Astrocyte (in vitro differentiated cells and primary cell): ENCODE results near the gene KCTD13. TPM values are rescaled to one million over a fixed set of nuclear protein-coding genes. Genes with fewer than 3 reads are reported as not detected.

Experiments used
- DNase-seq: peaks from one replicate; pipeline ENCODE4 v3.0.0-alpha.2; 2010; ENCODE audit warnings: low read depth
- FAIRE-seq: peaks from 2 replicates; lab custom pipeline; 2011; peaks lifted over from hg19 to GRCh38; lab: Jason Lieb, UNC
- H2AFZ ChIP-seq: 2 replicates; pipeline ENCODE4 v1.6.0; 2012; ENCODE audit warnings: low read depth, low read length, inconsistent platforms
- H3K27ac ChIP-seq: 2 replicates; pipeline ENCODE4 v1.5.1; 2011; ENCODE audit warnings: low read depth, low read length, inconsistent platforms
- H3K27me3 ChIP-seq: 2 replicates; pipeline ENCODE4 v1.6.0; 2011; ENCODE audit warnings: low read length, inconsistent platforms; ENCODE audit not compliant: insufficient read depth
- H3K36me3 ChIP-seq: 2 replicates; pipeline ENCODE4 v1.5.1; 2011; ENCODE audit warnings: low read length, inconsistent platforms; ENCODE audit not compliant: insufficient read depth
- H3K4me1 ChIP-seq: 2 replicates; pipeline ENCODE4 v1.5.1; 2011; ENCODE audit warnings: low read length, inconsistent platforms; ENCODE audit not compliant: insufficient read depth
- H3K4me2 ChIP-seq: 2 replicates; pipeline ENCODE4 v1.6.0; 2012; ENCODE audit warnings: low read length, inconsistent platforms
- H3K4me3 ChIP-seq: 2 replicates; pipeline ENCODE4 v1.5.1; 2011; ENCODE audit warnings: low read depth, mild to moderate bottlenecking, low read length, inconsistent platforms; ENCODE audit not compliant: insufficient read depth
- H3K79me2 ChIP-seq: 2 replicates; pipeline ENCODE4 v1.6.0; 2012; ENCODE audit warnings: mild to moderate bottlenecking, low read length, inconsistent platforms; ENCODE audit not compliant: insufficient read depth
- H3K9ac ChIP-seq: 2 replicates; pipeline ENCODE4 v1.6.0; 2012; ENCODE audit warnings: mild to moderate bottlenecking, low read length, inconsistent platforms
- H3K9me3 ChIP-seq: 2 replicates; pipeline ENCODE4 v1.5.1; 2012; ENCODE audit warnings: low read depth, mild to moderate bottlenecking, low read length, inconsistent platforms; ENCODE audit not compliant: insufficient read depth
- H4K20me1 ChIP-seq: 2 replicates; pipeline ENCODE4 v1.6.0; 2012; ENCODE audit warnings: low read length, inconsistent platforms; ENCODE audit not compliant: insufficient read depth
- H3K27ac Mint-ChIP-seq: one replicate; pipeline ENCODE4 v1.8.0; 2021; ENCODE audit warnings: mild to moderate bottlenecking, mixed read lengths; ENCODE audit not compliant: unreplicated experiment
- H3K27me3 Mint-ChIP-seq: one replicate; pipeline ENCODE4 v1.8.0; 2021; ENCODE audit warnings: low read depth, mixed read lengths; ENCODE audit not compliant: unreplicated experiment
- H3K36me3 Mint-ChIP-seq: one replicate; pipeline ENCODE4 v1.8.0; 2021; ENCODE audit warnings: low read depth, mixed read lengths; ENCODE audit not compliant: unreplicated experiment
- H3K4me1 Mint-ChIP-seq: one replicate; pipeline ENCODE4 v1.8.0; 2021; ENCODE audit warnings: low read depth, mixed read lengths; ENCODE audit not compliant: unreplicated experiment
- H3K4me3 Mint-ChIP-seq: one replicate; pipeline ENCODE4 v1.8.0; 2021; ENCODE audit warnings: mild to moderate bottlenecking, moderate library complexity, mixed read lengths; ENCODE audit not compliant: unreplicated experiment
- H3K9me3 Mint-ChIP-seq: one replicate; pipeline ENCODE4 v1.8.0; 2021; ENCODE audit warnings: mild to moderate bottlenecking, mixed read lengths; ENCODE audit not compliant: unreplicated experiment
- EZH2 ChIP-seq: IDR thresholded peaks from 2 replicates; pipeline ENCODE4 v1.6.1; 2012; ENCODE audit warnings: mild to moderate bottlenecking, low read length, inconsistent platforms; ENCODE audit not compliant: insufficient read depth
- total RNA-seq: library from RNA; stranded (reverse); gene quantifications from 2 replicates; pipeline ENCODE4 v1.2.1, GENCODE V29; 2021
- TF ChIP-seq, protein P1 (sequence below): IDR thresholded peaks from 2 replicates; pipeline ENCODE4 v1.5.1; 2011; ENCODE audit warnings: low read depth, mild to moderate bottlenecking, inconsistent platforms, low read length, moderate library complexity; ENCODE audit not compliant: insufficient read depth

The KCTD13 gene
- total RNA-seq, 1 donor from 2014 or later: 27.1 TPM

DNA sequence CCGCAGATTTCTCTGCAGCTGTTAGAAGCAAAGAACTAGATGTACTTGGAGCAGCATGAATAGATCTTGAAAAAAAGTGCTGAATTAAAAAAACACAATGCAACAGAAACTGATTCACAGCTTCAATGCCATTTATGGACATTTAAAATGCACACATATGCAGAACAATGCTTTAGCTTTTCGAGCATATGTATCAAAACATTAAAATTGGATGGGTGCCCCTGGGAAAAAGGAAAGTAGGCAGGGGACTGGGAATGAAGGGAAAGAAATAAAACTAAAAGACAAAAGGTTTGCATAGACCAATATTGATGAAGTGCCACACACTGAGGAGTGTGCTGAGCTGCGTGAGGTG lies 5.0 kb downstream of the KCTD13 start:
- Histone ChIP-seq H3K27ac (no peak overlapping the region), H3K4me3 (no peak overlapping the region), H3K9me3 (no peaks in the 10 kb centered on the region), H3K79me2 (peaks cover 29% of the 10 kb centered on the region), H3K9ac (no peak overlapping the region), H3K36me3 (peaks cover 13% of the 10 kb centered on the region), H2AFZ (no peak overlapping the region), H3K4me1 (peaks cover 7% of the 10 kb centered on the region), H3K4me2 (no peak overlapping the region), H3K27me3 (no peaks in the 10 kb centered on the region), H4K20me1 (peaks cover 16% of the 10 kb centered on the region)
- FAIRE-seq: no peak
- H3K27ac Mint-ChIP-seq: no peak overlapping the region
- peaks cover 4% of the 10 kb centered on the region for H3K4me1 Mint-ChIP-seq
- TF ChIP-seq EZH2: no peak
- TF ChIP-seq, protein P1, sequence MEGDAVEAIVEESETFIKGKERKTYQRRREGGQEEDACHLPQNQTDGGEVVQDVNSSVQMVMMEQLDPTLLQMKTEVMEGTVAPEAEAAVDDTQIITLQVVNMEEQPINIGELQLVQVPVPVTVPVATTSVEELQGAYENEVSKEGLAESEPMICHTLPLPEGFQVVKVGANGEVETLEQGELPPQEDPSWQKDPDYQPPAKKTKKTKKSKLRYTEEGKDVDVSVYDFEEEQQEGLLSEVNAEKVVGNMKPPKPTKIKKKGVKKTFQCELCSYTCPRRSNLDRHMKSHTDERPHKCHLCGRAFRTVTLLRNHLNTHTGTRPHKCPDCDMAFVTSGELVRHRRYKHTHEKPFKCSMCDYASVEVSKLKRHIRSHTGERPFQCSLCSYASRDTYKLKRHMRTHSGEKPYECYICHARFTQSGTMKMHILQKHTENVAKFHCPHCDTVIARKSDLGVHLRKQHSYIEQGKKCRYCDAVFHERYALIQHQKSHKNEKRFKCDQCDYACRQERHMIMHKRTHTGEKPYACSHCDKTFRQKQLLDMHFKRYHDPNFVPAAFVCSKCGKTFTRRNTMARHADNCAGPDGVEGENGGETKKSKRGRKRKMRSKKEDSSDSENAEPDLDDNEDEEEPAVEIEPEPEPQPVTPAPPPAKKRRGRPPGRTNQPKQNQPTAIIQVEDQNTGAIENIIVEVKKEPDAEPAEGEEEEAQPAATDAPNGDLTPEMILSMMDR: no peak
- H3K36me3 Mint-ChIP-seq: peaks cover 12% of the 10 kb centered on the region
- DNase-seq: no peak
- no peak overlapping the region for H3K4me3 Mint-ChIP-seq
- H3K27me3 Mint-ChIP-seq: no peaks in the 10 kb centered on the region
- no peaks in the 10 kb centered on the region for H3K9me3 Mint-ChIP-seq

DNA sequence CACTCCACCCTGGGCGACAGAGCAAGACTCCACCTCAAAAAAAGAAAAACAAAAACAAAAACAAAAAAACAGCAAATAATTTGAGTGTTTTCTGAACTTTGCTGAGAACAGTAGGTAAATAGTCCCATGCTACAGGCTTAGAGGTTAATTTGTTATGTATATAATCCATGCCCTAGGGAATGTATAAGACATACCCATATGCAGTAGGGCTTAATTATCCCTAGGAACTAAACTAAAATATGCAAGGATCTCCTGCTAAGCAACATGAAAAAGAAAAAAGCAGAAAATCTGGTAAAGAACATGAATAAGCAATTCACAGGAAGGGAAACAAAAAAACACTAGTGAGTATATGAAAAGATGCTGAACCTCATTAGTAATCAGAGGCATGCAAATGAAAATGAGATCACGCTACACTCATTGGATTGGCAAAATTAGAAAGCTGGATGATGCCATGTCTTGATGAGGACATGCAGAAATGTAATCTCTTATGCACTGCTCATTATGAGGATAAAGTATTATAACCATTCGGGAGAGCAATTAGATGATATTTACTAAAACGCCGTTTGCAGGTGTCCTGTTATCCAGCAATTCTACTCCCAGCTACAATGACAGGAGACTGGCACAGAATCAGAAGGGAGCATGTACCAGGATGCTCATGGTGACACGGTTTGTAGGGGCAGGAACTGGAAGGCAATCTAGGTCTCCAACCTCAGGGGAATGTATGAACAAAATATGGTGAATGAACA lies 5.6 kb downstream of the KCTD13 start:
- Mint-ChIP-seq H3K27me3 (no peaks in the 10 kb centered on the region), H3K27ac (no peak overlapping the region), H3K4me3 (no peak overlapping the region), H3K4me1 (peaks cover 4% of the 10 kb centered on the region), H3K36me3 (peaks cover 12% of the 10 kb centered on the region), H3K9me3 (no peaks in the 10 kb centered on the region)
- no peak overlapping the region for H3K27ac ChIP-seq
- H3K4me2 ChIP-seq: no peak overlapping the region
- H3K4me1 ChIP-seq: peaks cover 10% of the 10 kb centered on the region
- no peaks in the 10 kb centered on the region for H3K9me3 ChIP-seq
- peaks cover 13% of the 10 kb centered on the region for H3K36me3 ChIP-seq
- no peak overlapping the region for H3K9ac ChIP-seq
- H3K79me2 ChIP-seq: peaks cover 24% of the 10 kb centered on the region
- no peak for TF ChIP-seq EZH2
- TF ChIP-seq, protein P1: no peak
- DNase-seq (no peak), FAIRE-seq (no peak)
- no peak overlapping the region for H2AFZ ChIP-seq
- H3K4me3 ChIP-seq: no peak overlapping the region
- no peaks in the 10 kb centered on the region for H3K27me3 ChIP-seq
- H4K20me1 ChIP-seq: peaks cover 16% of the 10 kb centered on the region

DNA sequence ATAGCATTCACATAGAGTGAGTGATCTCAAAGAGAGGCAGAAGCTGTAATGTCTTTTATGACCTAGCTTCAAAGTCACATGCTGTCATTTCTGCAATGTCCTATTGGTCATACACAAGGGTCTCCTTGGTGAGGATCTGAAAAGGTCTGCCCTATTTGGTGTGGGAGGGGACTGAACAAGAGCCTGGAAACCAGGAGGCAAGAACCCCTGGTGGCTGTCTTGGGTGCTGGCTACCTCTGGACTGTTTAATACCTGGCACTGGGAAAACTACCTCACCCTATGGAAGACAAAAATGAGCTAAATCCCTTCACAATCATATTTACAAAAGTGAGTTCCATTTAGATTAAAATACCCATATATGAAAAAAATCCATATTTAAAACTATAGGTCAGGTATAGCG lies 9.0 kb downstream of the KCTD13 start:
- peaks cover 13% of the 10 kb centered on the region for H3K36me3 ChIP-seq
- no peak overlapping the region for H3K4me3 ChIP-seq
- H2AFZ ChIP-seq: no peak overlapping the region
- H3K9me3 Mint-ChIP-seq: no peaks in the 10 kb centered on the region
- no peaks in the 10 kb centered on the region for H3K27me3 Mint-ChIP-seq
- no peak overlapping the region for H3K9ac ChIP-seq
- H4K20me1 ChIP-seq: peaks cover 5% of the 10 kb centered on the region
- H3K4me2 ChIP-seq: no peak overlapping the region
- H3K27me3 ChIP-seq: no peaks in the 10 kb centered on the region
- no peaks in the 10 kb centered on the region for H3K79me2 ChIP-seq
- no peak overlapping the region for H3K27ac Mint-ChIP-seq
- H3K4me1 Mint-ChIP-seq: no peaks in the 10 kb centered on the region
- H3K4me1 ChIP-seq: peaks cover 5% of the 10 kb centered on the region
- peaks cover 23% of the 10 kb centered on the region for H3K36me3 Mint-ChIP-seq
- H3K9me3 ChIP-seq: no peaks in the 10 kb centered on the region
- FAIRE-seq (no peak), DNase-seq (no peak)
- no peak overlapping the region for H3K4me3 Mint-ChIP-seq
- TF ChIP-seq, protein P1: no peak
- TF ChIP-seq EZH2: no peak
- H3K27ac ChIP-seq: no peak overlapping the region
